Nephron (organoid): Measurements from ENCODE around the gene OFD1.

Experiments
- H3K27ac Mint-ChIP-seq, 3 experiments: 2 replicates each; pipeline ENCODE4 v1.8.0; 2020; ENCODE audit warnings: mixed read lengths in 3 of 3, mild to moderate bottlenecking in 2 of 3, moderate library complexity in 1 of 3
- H3K27me3 Mint-ChIP-seq: 2 replicates; pipeline ENCODE4 v1.8.0; 2021; ENCODE audit warnings: low read depth, mild to moderate bottlenecking, moderate library complexity, mixed read lengths
- H3K36me3 Mint-ChIP-seq: 2 replicates; pipeline ENCODE4 v1.8.0; 2020; ENCODE audit warnings: low read depth, mixed read lengths
- H3K4me1 Mint-ChIP-seq: 2 replicates; pipeline ENCODE4 v1.8.0; 2020; ENCODE audit warnings: mixed read lengths
- H3K4me3 Mint-ChIP-seq, 3 experiments: 2 replicates each; pipeline ENCODE4 v1.8.0; 2020; ENCODE audit warnings: mild to moderate bottlenecking in 3 of 3, mixed read lengths in 3 of 3, moderate library complexity in 2 of 3
- H3K9me3 Mint-ChIP-seq: 2 replicates; pipeline ENCODE4 v1.8.0; 2020; ENCODE audit warnings: mixed read lengths
- CTCF ChIP-seq, 3 experiments: fragments of 200-600 bp; sonication (generic); IDR thresholded peaks; one replicate each; pipeline ENCODE4 v1.5.0; 2021; ENCODE audit warnings: antibody characterized with exemption in 3 of 3; ENCODE audit not compliant: unreplicated experiment in 3 of 3

Gene OFD1

GRCh38 chrX:13699183-13699826 is 35.2 kb upstream of the OFD1 start:
- Mint-ChIP-seq H3K9me3 (no peaks in the 10 kb centered on the region), H3K4me3 (no peak overlapping the region), H3K36me3 (no peaks in the 10 kb centered on the region), H3K27ac (no peak overlapping the region), H3K27me3 (no peaks in the 10 kb centered on the region), H3K4me1 (peaks cover 24% of the 10 kb centered on the region)
- TF ChIP-seq CTCF (IDR thresholded peaks at IDR 0.05; ENCODE audit: unreplicated experiment in 3 of 3): no peak

GRCh38 chrX:13700380-13700779 is 34.2 kb upstream of the OFD1 start:
- no peaks in the 10 kb centered on the region for H3K9me3 Mint-ChIP-seq
- H3K27ac Mint-ChIP-seq: no peak overlapping the region
- H3K4me3 Mint-ChIP-seq: no peak overlapping the region
- H3K36me3 Mint-ChIP-seq: peaks cover 2% of the 10 kb centered on the region
- H3K27me3 Mint-ChIP-seq: no peaks in the 10 kb centered on the region
- peaks cover 17% of the 10 kb centered on the region for H3K4me1 Mint-ChIP-seq
- TF ChIP-seq CTCF (IDR thresholded peaks at IDR 0.05; ENCODE audit: unreplicated experiment in 3 of 3): no peak

GRCh38 chrX:13702111-13702789 is 32.3 kb upstream of the OFD1 start:
- Mint-ChIP-seq H3K4me1 (peaks cover 10% of the 10 kb centered on the region), H3K27ac (no peak overlapping the region), H3K4me3 (no peak overlapping the region), H3K27me3 (no peaks in the 10 kb centered on the region), H3K36me3 (peaks cover 6% of the 10 kb centered on the region), H3K9me3 (no peaks in the 10 kb centered on the region)
- TF ChIP-seq CTCF (IDR thresholded peaks at IDR 0.05; ENCODE audit: unreplicated experiment in 3 of 3): no peak

GRCh38 chrX:13703135-13703534 is 31.4 kb upstream of the OFD1 start:
- H3K9me3 Mint-ChIP-seq: no peaks in the 10 kb centered on the region
- peaks cover 11% of the 10 kb centered on the region for H3K36me3 Mint-ChIP-seq
- peaks cover 8% of the 10 kb centered on the region for H3K4me1 Mint-ChIP-seq
- H3K27ac Mint-ChIP-seq: no peak overlapping the region
- H3K4me3 Mint-ChIP-seq: no peak overlapping the region
- no peak for TF ChIP-seq CTCF (IDR thresholded peaks at IDR 0.05; ENCODE audit: unreplicated experiment in 3 of 3)
- H3K27me3 Mint-ChIP-seq: no peaks in the 10 kb centered on the region

GRCh38 chrX:13703589-13703988 is 31.0 kb upstream of the OFD1 start:
- no peaks in the 10 kb centered on the region for H3K9me3 Mint-ChIP-seq
- TF ChIP-seq CTCF (IDR thresholded peaks at IDR 0.05; ENCODE audit: unreplicated experiment in 3 of 3): no peak
- peaks cover 14% of the 10 kb centered on the region for H3K36me3 Mint-ChIP-seq
- peaks cover 8% of the 10 kb centered on the region for H3K4me1 Mint-ChIP-seq
- H3K4me3 Mint-ChIP-seq: no peak overlapping the region
- H3K27me3 Mint-ChIP-seq: no peaks in the 10 kb centered on the region
- H3K27ac Mint-ChIP-seq: no peak overlapping the region

- Mint-ChIP-seq H3K27ac (no peak overlapping the region), H3K36me3 (peaks cover 47% of the 10 kb centered on the region), H3K9me3 (peaks cover 3% of the 10 kb centered on the region), H3K4me1 (peaks cover 5% of the 10 kb centered on the region), H3K4me3 (no peak overlapping the region), H3K27me3 (no peaks in the 10 kb centered on the region)
- no peak for TF ChIP-seq CTCF (IDR thresholded peaks at IDR 0.05; ENCODE audit: unreplicated experiment in 3 of 3)
Measured at GRCh38 chrX:13711141-13711540, 23.4 kb upstream of the OFD1 start.
